Endothelial cell of umbilical vein (primary cell): ENCODE measurements around the gene C1orf53. TPM values are rescaled to one million over a fixed set of nuclear protein-coding genes. Genes with fewer than 3 reads are reported as not detected.

Experiments
- BruUV-seq: library from RNA; stranded (reverse); fragments of 400-500 nt; replicated peaks from 2 replicates; lab custom pipeline; 2021; lab: Mats Ljungman, UMichigan
- CTCF ChIA-PET: fragments of 300-600, 350-600 bp; sonication (Branson Sonifier 250); formaldehyde crosslinking; loops from one replicate; lab custom pipeline; 2021; ENCODE audit warnings: antibody characterized with exemption, inconsistent platforms; lab: Charles Lee
- POLR2A ChIA-PET: fragments of 300-600, 350-600 bp; sonication (Branson Sonifier 250); formaldehyde crosslinking; loops from one replicate; lab custom pipeline; 2021; ENCODE audit warnings: antibody characterized with exemption, inconsistent platforms; lab: Charles Lee
- DNase-seq: peaks from one replicate; pipeline ENCODE4 v3.0.0-alpha.2; 2011; ENCODE audit warnings: low read depth, low spot score
- FAIRE-seq: peaks from 2 replicates; lab custom pipeline; 2011; peaks lifted over from hg19 to GRCh38; lab: Jason Lieb, UNC
- H2AFZ ChIP-seq: 2 replicates; pipeline ENCODE4 v1.6.0; 2012; ENCODE audit warnings: low read depth, low read length, control low read depth, inconsistent platforms
- H3K27ac ChIP-seq: 2 replicates; pipeline ENCODE4 v1.5.1; 2011; ENCODE audit warnings: low read depth, mild to moderate bottlenecking, control low read depth, low read length, moderate library complexity; ENCODE audit not compliant: insufficient read depth
- H3K27me3 ChIP-seq, 2 experiments: 2 replicates each; pipeline versions ENCODE4 v1.6.0 to v1.6.1; 2011; ENCODE audit warnings: low read length in 2 of 2, mixed read lengths in 1 of 2; ENCODE audit not compliant: control insufficient read depth in 2 of 2, insufficient read depth in 2 of 2
- H3K36me3 ChIP-seq, 2 experiments: 2 replicates in 1 of 2; 3 replicates in 1 of 2; pipeline ENCODE4 v1.5.1; 2011; ENCODE audit warnings: low read length in 2 of 2, mild to moderate bottlenecking in 1 of 2, moderate library complexity in 1 of 2; ENCODE audit not compliant: control insufficient read depth in 2 of 2, insufficient read depth in 2 of 2; ENCODE audit errors: extremely low read depth in 1 of 2
- H3K4me1 ChIP-seq: 3 replicates; pipeline ENCODE4 v1.5.1; 2011; ENCODE audit warnings: mild to moderate bottlenecking, low read length; ENCODE audit not compliant: control insufficient read depth, insufficient read depth; ENCODE audit errors: extremely low read depth
- H3K4me2 ChIP-seq: 2 replicates; pipeline ENCODE4 v1.6.1; 2011; ENCODE audit warnings: low read length, control low read depth, mixed read lengths; ENCODE audit not compliant: insufficient read depth
- H3K4me3 ChIP-seq, 3 experiments: fragments of 200-600 bp in 1 of 3; sonication (generic), shearing (Covaris generic) in 1 of 3; replicated peaks in 1 of 3; 2 replicates each; pipeline ENCODE4 v1.5.1; 2011 to 2016; ENCODE audit warnings: control low read depth in 3 of 3, low read length in 3 of 3, mild to moderate bottlenecking in 2 of 3, inconsistent platforms in 1 of 3, low read depth in 1 of 3, moderate library complexity in 1 of 3; ENCODE audit not compliant: insufficient read depth in 1 of 3
- H3K79me2 ChIP-seq: 2 replicates; pipeline ENCODE4 v1.6.0; 2012; ENCODE audit warnings: low read length, inconsistent platforms; ENCODE audit not compliant: control insufficient read depth, insufficient read depth
- H3K9ac ChIP-seq: replicated peaks from 2 replicates; pipeline ENCODE3; 2011; ENCODE audit warnings: low read length, control low read depth; ENCODE audit not compliant: insufficient read depth; ENCODE audit errors: extremely low read depth
- H3K9me1 ChIP-seq: replicated peaks from 3 replicates; pipeline ENCODE4 v1.6.0; 2011; ENCODE audit warnings: mild to moderate bottlenecking, low read length; ENCODE audit not compliant: control insufficient read depth, insufficient read depth; ENCODE audit errors: extremely low read depth
- H3K9me3 ChIP-seq: replicated peaks from 2 replicates; pipeline ENCODE4 v1.5.1; 2012; ENCODE audit warnings: low read length, inconsistent platforms; ENCODE audit not compliant: control insufficient read depth, insufficient read depth
- H4K20me1 ChIP-seq: replicated peaks from 2 replicates; pipeline ENCODE3; 2011; ENCODE audit warnings: mild to moderate bottlenecking, low read length; ENCODE audit not compliant: control insufficient read depth, insufficient read depth; ENCODE audit errors: extremely low read depth
- EZH2 ChIP-seq: IDR thresholded peaks from 2 replicates; pipeline ENCODE4 v1.6.1; 2012; ENCODE audit warnings: borderline replicate concordance, low read depth, mild to moderate bottlenecking, moderate library complexity, low read length, inconsistent platforms; ENCODE audit not compliant: severe bottlenecking
- GATA2 ChIP-seq: IDR thresholded peaks from 2 replicates; pipeline ENCODE4 v1.7.0; 2011; ENCODE audit warnings: low read depth, mild to moderate bottlenecking, moderate library complexity, mixed read lengths, low read length; ENCODE audit not compliant: insufficient read length, insufficient read depth
- JUN ChIP-seq: IDR thresholded peaks from 2 replicates; pipeline ENCODE4 v1.6.1; 2011; ENCODE audit warnings: borderline replicate concordance, low read depth; ENCODE audit not compliant: insufficient read length, insufficient read depth
- dilution Hi-C: fragments of 300-500 bp; cut with MboI; formaldehyde crosslinking; loops from one replicate; pipeline ENCODE4 v1.15.0; 2019; ENCODE audit warnings: low sequenced_read_pairs; ENCODE audit not compliant: extremely low pct_ligation_motif_present
- intact Hi-C: fragments of 100-400 bp; cut with micrococcal nuclease; formaldehyde crosslinking; loops from one replicate; pipeline ENCODE4 v1.10.0; 2022
- polyA plus RNA-seq, 4 experiments: library from polyadenylated mRNA; depleted of rRNA in 3 of 4; stranded (reverse) in 3 of 4; unstranded in 1 of 4; fragments of >200 nt; gene quantifications; 2 replicates each; pipeline versions ENCODE4 v1.2.1 to v1.2.3, GENCODE V29; 2011 to 2012; ENCODE audit warnings: missing spikeins in 1 of 4
- total RNA-seq: library from RNA; stranded (reverse); gene quantifications from 2 replicates; pipeline ENCODE4 v1.2.3, GENCODE V29; 2021

C1orf53 gene
- total and polyA plus RNA-seq, 2 donors (not counting 3 experiments of a cell fraction or from before 2014, with no cell fraction given) = 3.5 to 6.5 TPM

GRCh38 chr1:197916500-197916983 is 14.1 kb downstream of the C1orf53 start:
- no peak overlapping the region for H3K27ac ChIP-seq
- FAIRE-seq = no peak

GRCh38 chr1:197917805-197918651 is 15.6 kb downstream of the C1orf53 start:
- H4K20me1 ChIP-seq = no peaks in the 10 kb centered on the region

More at GRCh38 chr1:197916500-197916983, 14.1 kb downstream of the C1orf53 start:
- H3K79me2 ChIP-seq = no peaks in the 10 kb centered on the region
- H3K4me3 ChIP-seq = peak overlapping the region in 1 of 3 experiments; percentile 13
- H3K36me3 ChIP-seq = no peaks in the 10 kb centered on the region
- dilution Hi-C loops = no loop called here
- H3K4me2 ChIP-seq = peak overlapping the region; percentile 43
- H3K9me3 ChIP-seq = no peaks in the 10 kb centered on the region
- H3K9me1 ChIP-seq = no peaks in the 10 kb centered on the region
- no TSS peak for BruUV-seq
- no peaks in the 10 kb centered on the region for H4K20me1 ChIP-seq
- peaks cover 39% of the 10 kb centered on the region for H3K4me1 ChIP-seq
- POLR2A ChIA-PET = no interaction called here
- peaks cover 95 to 99% of the 10 kb centered on the region in 2 experiments for H3K27me3 ChIP-seq
- no peak overlapping the region for H2AFZ ChIP-seq
- intact Hi-C loops = loop anchor here (2.0 to 5.0 kb wide), 6 partner anchors 144 to 771 kb away; partner anchors contain the start of gene NEK7
- TF ChIP-seq EZH2 (peak; percentile 74), GATA2 (no peak)
- CTCF ChIA-PET = interaction anchor here (1.2 to 5.7 kb wide), 10 partner anchors 9 to 765 kb away, joined by 3 to 62 read pairs (median 8); partner anchors contain the start of gene C1orf53
- no peak overlapping the region for H3K9ac ChIP-seq
- DNase-seq = no peak

More at GRCh38 chr1:197917805-197918651, 15.6 kb downstream of the C1orf53 start:
- peaks cover 27% of the 10 kb centered on the region for H3K4me1 ChIP-seq
- FAIRE-seq (peak; percentile 42), DNase-seq (peak; percentile 38)
- BruUV-seq = no TSS peak
- dilution Hi-C loops (no loop called here), intact Hi-C loops (loop anchor here (1.0 to 5.0 kb wide), 7 partner anchors 9 to 769 kb away; partner anchors contain the start of gene NEK7)
- H3K36me3 ChIP-seq = no peaks in the 10 kb centered on the region
- peak overlapping the region; percentile 45 for H2AFZ ChIP-seq
- no peaks in the 10 kb centered on the region for H3K9me1 ChIP-seq
- H3K4me2 ChIP-seq = peak overlapping the region; percentile 80
- H3K27me3 ChIP-seq = peaks cover 93% of the 10 kb centered on the region in 2 experiments
- TF ChIP-seq JUN (no peak), EZH2 (peak; percentile 77)
- POLR2A ChIA-PET = no interaction called here
- no peaks in the 10 kb centered on the region for H3K79me2 ChIP-seq
- no peak overlapping the region for H3K27ac ChIP-seq
- CTCF ChIA-PET = interaction anchor here (0.7 to 5.7 kb wide), 14 partner anchors 11 to 768 kb away, joined by 3 to 62 read pairs (median 8); partner anchors contain the start of gene C1orf53
- H3K9ac ChIP-seq = no peak overlapping the region
- H3K9me3 ChIP-seq = no peaks in the 10 kb centered on the region
- H3K4me3 ChIP-seq = peak overlapping the region in 2 of 3 experiments; percentile 14 to 35
